KMS-11 (cell line): Measurements from ENCODE around the gene MCC.

Experiments
- H2AFZ ChIP-seq: fragments of 200-600 bp; sonication (generic); 2 replicates; pipeline ENCODE4 v1.6.1; 2016; ENCODE audit warnings: antibody characterized with exemption, mixed run types, low read depth
- H3K27ac ChIP-seq: fragments of 200-600 bp; sonication (generic); 2 replicates; pipeline ENCODE4 v1.6.1; 2016; ENCODE audit warnings: mild to moderate bottlenecking, mixed run types
- H3K27me3 ChIP-seq: fragments of 200-600 bp; sonication (generic); 2 replicates; pipeline ENCODE4 v1.6.1; 2017; ENCODE audit warnings: mild to moderate bottlenecking, low read depth, mixed run types, moderate library complexity; ENCODE audit not compliant: insufficient read depth
- H3K36me3 ChIP-seq: fragments of 200-600 bp; sonication (generic); 2 replicates; pipeline ENCODE4 v1.6.1; 2017; ENCODE audit warnings: mild to moderate bottlenecking, mixed run types; ENCODE audit not compliant: insufficient read depth
- H3K4me1 ChIP-seq: fragments of 200-600 bp; sonication (generic); 2 replicates; pipeline ENCODE4 v1.6.1; 2016; ENCODE audit warnings: mild to moderate bottlenecking, low read depth, mixed run types; ENCODE audit not compliant: poor library complexity, severe bottlenecking
- H3K4me2 ChIP-seq: fragments of 200-600 bp; sonication (generic); 2 replicates; pipeline ENCODE4 v1.7.0; 2016; ENCODE audit warnings: mild to moderate bottlenecking, mixed run types
- H3K4me3 ChIP-seq: fragments of 200-600 bp; sonication (generic); IDR thresholded peaks from 2 replicates; pipeline ENCODE4 v1.6.1; 2017; ENCODE audit warnings: low read depth, low read length, mixed read lengths; ENCODE audit not compliant: insufficient read depth
- H3K79me2 ChIP-seq: fragments of 200-600 bp; sonication (generic); 2 replicates; pipeline ENCODE4 v1.6.1; 2016; ENCODE audit warnings: low read depth, mixed run types; ENCODE audit not compliant: insufficient read depth
- H3K9ac ChIP-seq: fragments of 200-600 bp; sonication (generic); 2 replicates; pipeline ENCODE4 v1.6.1; 2016; ENCODE audit warnings: mild to moderate bottlenecking, mixed run types
- H4K20me1 ChIP-seq: fragments of 200-600 bp; sonication (generic); 2 replicates; pipeline ENCODE4 v1.6.1; 2016; ENCODE audit warnings: mild to moderate bottlenecking, mixed run types; ENCODE audit not compliant: insufficient read depth
- TF ChIP-seq, protein P1 (sequence below): fragments of 200-600 bp; sonication (generic); conservative IDR thresholded peaks from 2 replicates; pipeline ENCODE4 v1.6.1; 2017; ENCODE audit warnings: low read depth, mild to moderate bottlenecking, antibody characterized with exemption, low read length, moderate library complexity, mixed read lengths

Gene MCC

GRCh38 chr5:113061846-113062780 lies 426.1 kb downstream of the MCC start:
- H3K36me3 ChIP-seq: no peaks in the 10 kb centered on the region
- no peak overlapping the region for H3K9ac ChIP-seq
- no peak overlapping the region for H3K4me3 ChIP-seq
- no peak overlapping the region for H3K27ac ChIP-seq
- H3K27me3 ChIP-seq: no peaks in the 10 kb centered on the region
- H3K4me2 ChIP-seq: 0 out of 2 replicates have a peak overlapping the region, but pooled peaks have one; percentile 13
- H3K79me2 ChIP-seq: no peaks in the 10 kb centered on the region
- no peaks in the 10 kb centered on the region for H4K20me1 ChIP-seq
- TF ChIP-seq, protein P1, sequence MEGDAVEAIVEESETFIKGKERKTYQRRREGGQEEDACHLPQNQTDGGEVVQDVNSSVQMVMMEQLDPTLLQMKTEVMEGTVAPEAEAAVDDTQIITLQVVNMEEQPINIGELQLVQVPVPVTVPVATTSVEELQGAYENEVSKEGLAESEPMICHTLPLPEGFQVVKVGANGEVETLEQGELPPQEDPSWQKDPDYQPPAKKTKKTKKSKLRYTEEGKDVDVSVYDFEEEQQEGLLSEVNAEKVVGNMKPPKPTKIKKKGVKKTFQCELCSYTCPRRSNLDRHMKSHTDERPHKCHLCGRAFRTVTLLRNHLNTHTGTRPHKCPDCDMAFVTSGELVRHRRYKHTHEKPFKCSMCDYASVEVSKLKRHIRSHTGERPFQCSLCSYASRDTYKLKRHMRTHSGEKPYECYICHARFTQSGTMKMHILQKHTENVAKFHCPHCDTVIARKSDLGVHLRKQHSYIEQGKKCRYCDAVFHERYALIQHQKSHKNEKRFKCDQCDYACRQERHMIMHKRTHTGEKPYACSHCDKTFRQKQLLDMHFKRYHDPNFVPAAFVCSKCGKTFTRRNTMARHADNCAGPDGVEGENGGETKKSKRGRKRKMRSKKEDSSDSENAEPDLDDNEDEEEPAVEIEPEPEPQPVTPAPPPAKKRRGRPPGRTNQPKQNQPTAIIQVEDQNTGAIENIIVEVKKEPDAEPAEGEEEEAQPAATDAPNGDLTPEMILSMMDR: no peak
- peaks cover 9% of the 10 kb centered on the region for H3K4me1 ChIP-seq
- H2AFZ ChIP-seq: no peak overlapping the region

- Histone ChIP-seq H3K4me3 (no peak overlapping the region), H3K79me2 (no peaks in the 10 kb centered on the region), H3K27me3 (no peaks in the 10 kb centered on the region), H3K27ac (no peak overlapping the region), H3K4me1 (peaks cover 9% of the 10 kb centered on the region), H2AFZ (no peak overlapping the region), H3K9ac (no peak overlapping the region), H3K4me2 (no peak overlapping the region), H4K20me1 (no peaks in the 10 kb centered on the region), H3K36me3 (no peaks in the 10 kb centered on the region)
- TF ChIP-seq, protein P1: no peak
Observed at GRCh38 chr5:113060408-113061025, 427.7 kb downstream of the MCC start.

GRCh38 chr5:113059232-113060040 lies 428.8 kb downstream of the MCC start:
- Histone ChIP-seq H2AFZ (no peak overlapping the region), H4K20me1 (no peaks in the 10 kb centered on the region), H3K4me3 (no peak overlapping the region), H3K79me2 (no peaks in the 10 kb centered on the region), H3K4me1 (peaks cover 9% of the 10 kb centered on the region), H3K36me3 (no peaks in the 10 kb centered on the region), H3K27me3 (no peaks in the 10 kb centered on the region), H3K27ac (no peak overlapping the region), H3K9ac (no peak overlapping the region), H3K4me2 (no peak overlapping the region)
- TF ChIP-seq, protein P1: no peak

GRCh38 chr5:113058706-113059226 lies 429.5 kb downstream of the MCC start:
- Histone ChIP-seq H3K4me1 (peaks cover 9% of the 10 kb centered on the region), H3K4me3 (no peak overlapping the region), H3K36me3 (no peaks in the 10 kb centered on the region), H3K79me2 (no peaks in the 10 kb centered on the region), H4K20me1 (no peaks in the 10 kb centered on the region), H3K9ac (no peak overlapping the region), H3K27ac (no peak overlapping the region), H3K27me3 (no peaks in the 10 kb centered on the region), H2AFZ (no peak overlapping the region), H3K4me2 (no peak overlapping the region)
- TF ChIP-seq, protein P1: no peak
